A673 (cell line): ENCODE data around the gene NPY4R.
"Not testable (repeated sequence)": the region's sequence is repeated elsewhere in the genome, so short reads cannot be mapped to it uniquely, and the experiment has no call there.

Source experiments
- EZH2 ChIP-seq: fragments of 200-600 bp; sonication (generic); IDR thresholded peaks from 2 replicates; pipeline ENCODE4 v1.6.1; 2017; ENCODE audit warnings: borderline replicate concordance, low read depth, mild to moderate bottlenecking, mixed read lengths, antibody characterized with exemption, low read length; ENCODE audit not compliant: poor library complexity, severe bottlenecking
- TF ChIP-seq, protein P1 (sequence below): fragments of 300-800, 200-600 bp; sonication (generic); conservative IDR thresholded peaks from 2 replicates; pipeline ENCODE4 v1.5.1; 2017; ENCODE audit warnings: low read depth, mild to moderate bottlenecking, antibody characterized with exemption, low read length, moderate library complexity, mixed read lengths

DNA sequence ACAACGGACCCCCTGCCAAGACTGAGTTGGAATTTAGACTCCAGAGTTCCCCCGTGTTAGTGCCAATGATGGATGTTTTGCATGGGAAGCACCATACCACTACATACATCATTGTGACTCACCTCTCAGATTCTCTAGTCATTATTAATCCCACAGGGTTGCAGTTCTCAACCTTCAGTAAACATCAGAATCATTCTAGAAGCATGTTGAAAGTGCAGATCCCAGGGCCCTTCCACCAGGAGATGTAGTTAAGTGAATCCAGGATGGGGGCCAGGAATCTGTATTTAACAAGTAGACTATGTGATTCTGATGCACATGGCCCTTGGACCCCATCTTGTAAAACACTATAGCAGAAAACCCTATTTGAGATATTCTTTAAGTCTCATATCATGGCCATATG, 2.1 kb downstream of the NPY4R start:
- TF ChIP-seq, protein P1, sequence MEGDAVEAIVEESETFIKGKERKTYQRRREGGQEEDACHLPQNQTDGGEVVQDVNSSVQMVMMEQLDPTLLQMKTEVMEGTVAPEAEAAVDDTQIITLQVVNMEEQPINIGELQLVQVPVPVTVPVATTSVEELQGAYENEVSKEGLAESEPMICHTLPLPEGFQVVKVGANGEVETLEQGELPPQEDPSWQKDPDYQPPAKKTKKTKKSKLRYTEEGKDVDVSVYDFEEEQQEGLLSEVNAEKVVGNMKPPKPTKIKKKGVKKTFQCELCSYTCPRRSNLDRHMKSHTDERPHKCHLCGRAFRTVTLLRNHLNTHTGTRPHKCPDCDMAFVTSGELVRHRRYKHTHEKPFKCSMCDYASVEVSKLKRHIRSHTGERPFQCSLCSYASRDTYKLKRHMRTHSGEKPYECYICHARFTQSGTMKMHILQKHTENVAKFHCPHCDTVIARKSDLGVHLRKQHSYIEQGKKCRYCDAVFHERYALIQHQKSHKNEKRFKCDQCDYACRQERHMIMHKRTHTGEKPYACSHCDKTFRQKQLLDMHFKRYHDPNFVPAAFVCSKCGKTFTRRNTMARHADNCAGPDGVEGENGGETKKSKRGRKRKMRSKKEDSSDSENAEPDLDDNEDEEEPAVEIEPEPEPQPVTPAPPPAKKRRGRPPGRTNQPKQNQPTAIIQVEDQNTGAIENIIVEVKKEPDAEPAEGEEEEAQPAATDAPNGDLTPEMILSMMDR: not testable (repeated sequence)
- not testable (repeated sequence) for TF ChIP-seq EZH2
